Thoracic aorta (tissue), 2 donors: Measurements from ENCODE around the gene PITRM1. TPM values are rescaled to one million over a fixed set of nuclear protein-coding genes. Genes with fewer than 3 reads are reported as not detected.

Experiments used
- ATAC-seq: fragments of 150-250 bp; one replicate; pipeline ENCODE4 v1.8.0; 2017; ENCODE audit warnings: low read depth; ENCODE audit not compliant: insufficient number of reproducible peaks, low FRiP score
- DNase-seq: peaks from one replicate; pipeline ENCODE4 v3.0.0-alpha.2; 2020; ENCODE audit warnings: low spot score
- H3K27ac ChIP-seq, 2 donors: fragments of 200-600 bp; sonication (generic); 1 replicate in 1 of 2; 2 replicates in 1 of 2; pipeline ENCODE4 v1.5.1; 2016; ENCODE audit warnings: mild to moderate bottlenecking in 2 of 2, moderate library complexity in 2 of 2
- H3K27me3 ChIP-seq: fragments of 200-600 bp; sonication (generic); replicated peaks from 2 replicates; pipeline ENCODE4 v1.6.0; 2016; ENCODE audit warnings: mild to moderate bottlenecking; ENCODE audit not compliant: insufficient read depth
- H3K36me3 ChIP-seq: fragments of 200-600 bp; sonication (generic); one replicate; pipeline ENCODE4 v1.5.1; 2016
- H3K4me1 ChIP-seq, 2 donors: fragments of 200-600 bp; sonication (generic); 1 replicate in 1 of 2; 2 replicates in 1 of 2; pipeline versions ENCODE4 v1.5.1 to v1.6.0; 2016; ENCODE audit warnings: low read depth in 2 of 2, mild to moderate bottlenecking in 1 of 2; ENCODE audit not compliant: control insufficient read depth in 1 of 2
- H3K4me3 ChIP-seq: fragments of 200-600 bp; sonication (generic); 2 replicates; pipeline ENCODE4 v1.5.1; 2016; ENCODE audit warnings: mild to moderate bottlenecking
- H3K9me3 ChIP-seq: fragments of 200-600 bp; sonication (generic); 2 replicates; pipeline ENCODE4 v1.5.1; 2016
- CTCF ChIP-seq: fragments of 200-600 bp; sonication (generic); IDR thresholded peaks from one replicate; pipeline ENCODE4 v1.5.1; 2019; ENCODE audit warnings: antibody characterized with exemption
- total RNA-seq, 2 donors: library from RNA; depleted of rRNA; stranded (reverse); fragments of >200 nt; gene quantifications; one replicate each; pipeline versions ENCODE4 v1.1.0 to v1.2.3, GENCODE V29; 2016

PITRM1 gene
- total RNA-seq, 2 donors from 2014 or later = 104 to 125 TPM

- H3K36me3 ChIP-seq = peaks cover 30% of the 10 kb centered on the region
- no peak for TF ChIP-seq CTCF
- no peak for ATAC-seq
- H3K27ac ChIP-seq = no peak overlapping the region
- peaks cover 9 to 15% of the 10 kb centered on the region in 2 donors for H3K4me1 ChIP-seq
- DNase-seq = no peak
- no peak overlapping the region for H3K4me3 ChIP-seq
- H3K27me3 ChIP-seq = no peaks in the 10 kb centered on the region
- no peaks in the 10 kb centered on the region for H3K9me3 ChIP-seq
Observed at GRCh38 chr10:3110782-3111620, 61.6 kb downstream of the PITRM1 start.

GRCh38 chr10:3109633-3110032 lies 62.9 kb downstream of the PITRM1 start:
- Histone ChIP-seq H3K27ac (no peak overlapping the region), H3K36me3 (peaks cover 34% of the 10 kb centered on the region)

GRCh38 chr10:3109196-3109595 lies 63.4 kb downstream of the PITRM1 start:
- H3K27me3 ChIP-seq = no peaks in the 10 kb centered on the region
- ATAC-seq = no peak

More at GRCh38 chr10:3109633-3110032, 62.9 kb downstream of the PITRM1 start:
- no peaks in the 10 kb centered on the region for H3K9me3 ChIP-seq
- DNase-seq (no peak), ATAC-seq (no peak)
- peaks cover 19 to 29% of the 10 kb centered on the region in 2 donors for H3K4me1 ChIP-seq
- H3K27me3 ChIP-seq = no peaks in the 10 kb centered on the region
- TF ChIP-seq CTCF = no peak
- no peak overlapping the region for H3K4me3 ChIP-seq

GRCh38 chr10:3108575-3109105 lies 63.9 kb downstream of the PITRM1 start:
- no peak for DNase-seq
- H3K27me3 ChIP-seq = no peaks in the 10 kb centered on the region
- H3K4me1 ChIP-seq = peaks cover 23 to 39% of the 10 kb centered on the region in 2 donors
- H3K36me3 ChIP-seq = peaks cover 31% of the 10 kb centered on the region
- H3K9me3 ChIP-seq = no peaks in the 10 kb centered on the region
- no peak for ATAC-seq
- no peak for TF ChIP-seq CTCF
- no peak overlapping the region for H3K4me3 ChIP-seq
- peak overlapping the region; percentile 85 to 90 for H3K27ac ChIP-seq

More at GRCh38 chr10:3109196-3109595, 63.4 kb downstream of the PITRM1 start:
- Histone ChIP-seq H3K36me3 (peaks cover 34% of the 10 kb centered on the region), H3K27ac (no peak overlapping the region), H3K9me3 (no peaks in the 10 kb centered on the region), H3K4me3 (no peak overlapping the region), H3K4me1 (peaks cover 21 to 33% of the 10 kb centered on the region in 2 donors)
- no peak for DNase-seq
- no peak for TF ChIP-seq CTCF

- DNase-seq (no peak), ATAC-seq (no peak)
- Histone ChIP-seq H3K9me3 (no peaks in the 10 kb centered on the region), H3K27me3 (no peaks in the 10 kb centered on the region), H3K36me3 (peaks cover 25% of the 10 kb centered on the region), H3K4me1 (peaks cover 29 to 45% of the 10 kb centered on the region in 2 donors), H3K4me3 (peak overlapping the region; percentile 44), H3K27ac (peak overlapping the region; percentile 85 to 90)
- TF ChIP-seq CTCF = no peak
Observed at GRCh38 chr10:3108033-3108432, 64.5 kb downstream of the PITRM1 start.
